HG03575 (cell line): ENCODE data around the gene GABRD.

ENCODE experiments used
- ATAC-seq: cut with Tn5 transposase; IDR thresholded peaks from one replicate; pipeline ENCODE4 v1.9.1; 2021; ENCODE audit not compliant: unreplicated experiment, insufficient number of reproducible peaks, low FRiP score; ENCODE audit errors: extremely low read depth

GABRD gene

DNA sequence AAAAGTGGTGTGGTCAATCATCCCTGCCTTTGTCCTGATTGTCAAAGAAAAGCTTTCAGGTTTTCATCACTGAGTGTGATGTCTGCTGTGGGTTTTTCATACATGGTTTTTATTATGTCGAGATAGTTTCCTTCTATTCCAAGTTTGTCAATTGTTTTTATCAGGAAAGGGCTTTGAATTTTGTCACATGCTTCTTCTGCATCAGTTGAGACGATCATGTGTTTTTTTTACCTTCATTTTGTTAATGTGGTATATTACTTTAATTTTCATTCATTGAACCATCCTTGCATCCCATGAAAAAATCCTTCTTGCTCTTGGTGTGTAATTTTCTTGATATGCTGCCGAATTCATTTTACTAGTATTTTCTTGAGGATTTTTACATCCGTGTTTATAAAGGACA lies 46.6 kb downstream of the GABRD start:
- no peak for ATAC-seq

DNA sequence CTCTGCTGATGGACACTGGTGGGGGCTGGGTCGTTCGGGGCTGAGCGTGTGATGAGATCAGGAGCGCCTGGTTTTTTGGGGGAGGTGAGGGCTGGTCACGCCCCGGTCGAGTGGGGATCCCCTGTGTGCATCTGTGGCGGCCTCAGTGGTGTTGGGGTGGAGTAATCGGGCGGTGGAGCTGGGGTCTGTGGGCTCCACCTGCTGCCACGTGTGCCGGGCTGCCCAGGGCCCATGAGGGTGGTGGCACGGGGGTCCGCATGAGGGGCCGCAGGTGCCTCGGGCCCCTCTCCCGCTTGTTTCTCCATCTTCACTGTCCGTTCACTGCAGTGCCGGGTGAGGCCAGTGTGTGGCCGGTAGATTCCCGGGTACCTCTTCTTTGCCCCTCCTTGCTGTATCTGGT lies 48.2 kb downstream of the GABRD start:
- no peak for ATAC-seq

DNA sequence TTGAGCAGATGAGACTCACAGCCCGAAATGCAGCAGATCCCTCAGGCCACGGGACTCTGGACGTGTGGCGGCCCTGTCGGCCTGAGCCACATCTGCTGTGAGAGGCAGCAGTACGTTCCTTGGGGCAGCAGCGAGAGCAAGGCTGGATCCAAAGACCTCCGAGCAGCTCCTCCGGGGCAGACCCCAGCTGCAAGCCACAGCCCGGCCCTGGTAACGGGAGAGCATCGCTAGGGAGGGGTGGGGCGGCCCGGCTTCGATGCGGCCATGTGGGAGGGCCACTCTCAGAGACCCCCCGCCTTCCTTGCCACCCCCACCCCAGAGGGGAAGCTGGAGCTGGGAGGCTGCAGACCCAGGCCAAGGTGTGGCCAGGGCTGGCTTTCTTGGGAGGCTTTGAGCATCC lies 48.8 kb downstream of the GABRD start:
- ATAC-seq, result no peak

DNA sequence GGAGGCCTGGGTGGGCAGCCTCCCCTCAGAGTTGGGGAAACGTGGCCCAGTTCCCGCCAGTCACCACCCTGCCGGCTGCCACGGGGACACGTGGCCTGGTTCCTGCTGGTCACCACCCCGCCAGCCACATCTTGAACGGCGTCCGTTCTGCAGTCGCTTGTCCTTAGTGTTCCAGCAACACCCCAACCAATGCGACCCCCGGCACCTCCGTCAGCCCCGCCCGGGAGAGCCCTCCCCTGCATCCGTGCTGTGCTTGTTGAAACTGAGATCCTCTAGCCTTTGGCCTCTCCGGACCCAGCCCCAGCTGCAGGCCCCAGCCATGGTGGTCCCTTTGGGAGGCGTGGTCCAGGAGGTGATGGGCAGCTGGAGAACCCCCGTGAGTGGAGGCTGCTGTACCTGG lies 49.8 kb downstream of the GABRD start:
- no peak for ATAC-seq

DNA sequence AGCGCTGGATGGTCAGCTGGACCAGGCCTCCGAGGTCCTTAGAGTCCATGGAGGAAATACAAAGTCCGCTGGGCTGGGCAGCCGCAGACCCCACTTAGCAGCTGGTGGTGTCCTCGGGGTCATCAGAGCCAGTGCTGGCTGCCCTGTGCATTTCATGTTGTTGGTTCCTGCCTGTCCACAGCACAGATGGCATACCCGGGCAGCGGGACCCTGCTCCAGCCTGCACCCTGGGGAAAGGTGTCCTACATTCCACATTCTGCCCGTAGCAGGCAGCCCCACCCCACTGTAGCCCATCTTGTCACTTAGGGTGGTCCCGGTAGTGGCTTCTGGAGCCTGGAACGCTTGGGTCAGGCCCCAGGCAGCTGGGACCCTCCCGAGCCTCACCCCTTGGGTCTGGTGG lies 50.9 kb downstream of the GABRD start:
- ATAC-seq, result no peak

DNA sequence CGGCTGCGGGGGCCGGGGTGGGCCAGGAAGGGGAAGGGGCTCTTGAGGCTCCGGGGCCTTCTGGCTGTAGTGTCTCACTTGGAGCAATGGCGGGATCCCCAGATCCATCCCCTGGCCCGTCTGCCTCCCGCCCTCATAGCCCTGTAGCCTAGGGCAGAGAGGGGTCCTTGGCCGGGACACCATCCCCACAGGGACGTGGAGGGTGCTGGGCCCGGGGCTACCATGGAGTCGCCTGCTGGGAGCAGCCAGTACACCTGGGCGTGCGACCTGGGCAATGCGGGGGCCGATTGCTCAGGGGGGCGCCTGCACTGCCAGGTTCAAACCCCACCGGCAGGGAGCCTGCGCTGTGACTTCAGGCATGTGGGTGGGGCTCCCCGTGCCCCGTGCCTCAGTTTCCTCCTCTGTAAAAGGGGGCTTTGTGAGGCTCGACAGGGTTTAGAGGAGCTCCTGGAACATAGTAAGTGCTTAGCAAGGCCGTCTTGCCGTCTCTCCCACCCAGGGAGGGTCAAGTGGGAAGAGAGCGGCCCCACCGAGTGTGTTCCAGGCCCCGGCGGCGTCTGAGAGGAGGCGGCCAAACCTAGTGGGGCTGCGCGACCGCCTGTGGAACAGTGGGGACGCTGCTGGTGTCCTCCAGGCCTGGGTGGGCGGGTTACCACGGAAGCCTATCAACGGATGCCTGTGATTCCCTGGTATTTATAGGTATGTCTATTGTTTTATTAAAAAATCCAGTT lies 51.8 kb downstream of the GABRD start:
- no peak for ATAC-seq

DNA sequence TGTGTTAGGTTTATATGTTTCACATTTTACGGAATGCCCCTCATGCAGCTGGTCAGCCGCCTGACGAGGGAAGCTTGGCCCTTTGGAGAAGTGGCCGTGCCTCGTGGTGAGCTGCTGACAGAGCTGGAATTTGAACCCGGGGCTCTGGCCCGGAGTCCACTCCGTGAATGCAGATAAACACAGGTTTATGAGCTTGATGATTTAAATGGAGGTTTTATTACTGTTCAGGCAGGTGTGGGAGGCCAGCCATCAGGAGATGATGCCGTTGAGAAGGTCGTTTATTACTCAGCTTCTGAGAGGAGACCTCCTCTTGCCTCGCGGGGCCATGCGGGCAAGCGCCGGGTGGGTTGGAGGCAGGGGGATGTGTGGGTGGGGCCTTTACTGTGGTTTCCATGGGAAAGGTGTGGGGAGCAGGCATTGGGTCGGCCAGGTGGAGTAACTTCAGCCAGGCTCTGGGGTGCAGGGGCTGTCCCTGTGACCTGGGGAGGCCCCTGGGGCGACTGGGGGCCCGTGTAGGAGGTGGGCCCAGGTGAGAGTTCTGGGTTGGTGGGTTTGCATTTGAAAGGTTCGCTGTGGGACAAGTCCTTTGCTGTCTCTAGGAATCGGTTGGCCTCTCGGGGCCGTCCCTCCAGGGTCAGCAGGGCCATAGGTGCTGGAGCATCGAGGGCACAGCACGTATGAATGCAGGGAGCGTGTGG lies 53.1 kb downstream of the GABRD start:
- ATAC-seq, result no peak

DNA sequence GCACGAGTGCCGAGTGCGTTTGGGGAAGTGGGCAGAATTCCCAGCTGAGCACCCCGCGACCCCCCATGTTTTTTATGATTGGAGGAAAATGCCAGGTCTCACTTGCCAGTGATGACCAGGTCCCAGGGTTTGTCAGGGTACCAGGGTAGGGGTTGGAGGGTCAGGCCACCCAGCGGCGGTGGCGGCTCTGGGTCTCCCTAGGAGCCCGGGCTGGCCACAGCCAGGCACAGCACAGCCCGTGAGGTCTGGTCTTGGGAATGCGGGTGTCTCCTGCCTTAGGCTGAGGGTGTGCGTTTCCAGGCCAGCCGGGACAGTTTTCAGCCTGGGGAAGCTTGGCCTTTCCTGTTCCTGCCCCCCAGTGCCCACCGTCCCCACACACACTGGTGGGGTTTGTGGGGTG lies 53.7 kb downstream of the GABRD start:
- ATAC-seq, result no peak

DNA sequence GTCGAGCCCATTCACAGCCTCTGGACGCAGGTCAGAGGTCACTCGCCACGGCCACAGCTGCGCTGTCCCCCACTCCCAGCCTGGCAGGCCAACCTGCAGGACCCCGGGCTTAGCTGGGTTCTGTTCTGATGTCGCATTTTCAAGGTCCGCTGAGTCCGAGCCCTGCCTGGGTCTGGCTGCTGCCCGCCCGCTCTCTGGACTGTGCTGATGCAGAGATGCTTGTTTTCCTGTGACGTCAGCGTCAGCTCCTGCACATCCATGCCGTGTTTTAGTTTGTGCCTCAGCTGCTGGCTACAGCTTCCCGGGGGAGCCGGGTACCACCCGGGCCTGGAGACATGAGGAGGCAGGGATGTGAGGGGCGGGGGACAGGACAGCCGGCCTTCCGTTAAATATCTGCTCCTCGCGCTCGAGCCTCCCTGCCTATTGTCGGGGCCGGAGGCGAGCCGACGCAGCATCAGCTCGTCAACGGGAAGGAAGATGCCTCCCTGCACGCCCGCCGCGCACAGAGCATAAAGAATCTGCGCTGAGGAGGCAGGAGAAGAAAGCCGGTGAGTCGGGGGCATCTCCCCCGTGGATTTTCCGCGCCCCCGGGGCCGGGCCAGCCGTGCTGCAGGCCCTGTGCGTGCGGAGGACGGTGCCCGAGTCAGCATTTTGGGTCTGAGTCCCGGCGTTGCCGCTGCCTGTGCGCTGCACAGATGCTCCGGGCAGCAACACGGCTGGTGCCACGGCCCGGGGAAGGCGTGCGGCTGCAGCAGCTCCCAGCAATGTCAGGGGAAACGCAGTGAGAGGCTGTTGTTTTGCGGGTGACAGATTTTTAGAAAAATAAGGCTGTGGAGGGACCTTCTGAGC lies 54.5 kb downstream of the GABRD start:
- ATAC-seq, result no peak

DNA sequence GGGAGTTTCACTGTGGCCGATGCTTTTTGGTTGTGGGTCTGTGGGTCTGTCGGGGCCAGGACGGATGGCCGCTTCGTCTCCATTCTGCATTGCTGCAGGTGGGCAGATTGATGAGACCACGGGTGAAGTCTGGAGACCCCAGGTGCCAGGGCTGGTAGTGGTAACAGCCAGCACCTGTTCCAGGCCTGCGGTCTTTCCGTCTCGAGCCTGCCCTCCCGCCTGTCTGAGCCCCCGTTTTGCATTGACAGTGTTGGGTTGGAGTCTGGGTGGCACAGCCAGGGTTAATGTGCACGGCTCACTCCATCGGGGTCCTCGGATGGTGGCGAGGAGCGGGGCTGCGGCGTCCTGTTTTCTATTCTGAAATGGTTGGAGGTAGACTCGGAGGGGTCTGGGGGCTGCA lies 55.3 kb downstream of the GABRD start:
- ATAC-seq, result no peak

DNA sequence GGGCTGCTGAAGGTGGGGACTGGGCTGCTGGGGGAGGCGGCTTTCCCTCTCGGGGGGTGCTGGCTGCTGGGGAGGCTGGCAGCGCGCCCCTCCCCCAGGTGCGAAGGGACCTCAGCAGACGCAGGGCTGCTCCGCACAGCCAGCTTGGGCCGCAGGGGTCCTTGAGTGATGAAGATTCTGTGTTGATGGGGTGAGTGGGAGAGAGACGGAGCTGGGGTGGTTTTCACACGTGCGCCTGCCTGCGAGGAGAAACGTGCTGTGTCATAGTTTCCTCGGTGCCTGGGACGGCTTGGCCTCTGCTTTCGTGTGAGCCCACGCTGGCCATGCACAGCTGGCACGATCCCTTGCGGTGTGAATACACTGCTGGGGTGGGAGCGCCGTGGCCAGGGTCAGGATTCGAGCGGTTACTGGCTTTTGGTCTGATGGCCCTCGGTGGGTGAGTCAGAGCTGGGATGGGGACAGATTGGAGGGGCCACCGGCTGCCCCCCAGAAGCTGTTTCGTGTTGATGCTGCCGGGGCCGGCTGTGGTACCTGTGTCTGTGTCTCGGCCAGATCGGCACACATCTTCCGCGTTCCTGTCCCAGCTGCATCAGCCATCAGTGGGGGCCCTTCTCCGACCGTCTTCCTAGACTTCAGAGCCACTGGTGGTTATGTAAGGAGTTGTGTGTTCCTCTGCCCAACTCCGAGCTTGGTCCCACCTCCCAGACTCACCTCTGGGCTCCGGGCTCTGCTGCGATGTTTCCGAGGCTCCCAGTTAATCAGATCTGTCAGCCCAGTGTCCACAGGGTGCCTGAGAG lies 56.0 kb downstream of the GABRD start:
- no peak for ATAC-seq

DNA sequence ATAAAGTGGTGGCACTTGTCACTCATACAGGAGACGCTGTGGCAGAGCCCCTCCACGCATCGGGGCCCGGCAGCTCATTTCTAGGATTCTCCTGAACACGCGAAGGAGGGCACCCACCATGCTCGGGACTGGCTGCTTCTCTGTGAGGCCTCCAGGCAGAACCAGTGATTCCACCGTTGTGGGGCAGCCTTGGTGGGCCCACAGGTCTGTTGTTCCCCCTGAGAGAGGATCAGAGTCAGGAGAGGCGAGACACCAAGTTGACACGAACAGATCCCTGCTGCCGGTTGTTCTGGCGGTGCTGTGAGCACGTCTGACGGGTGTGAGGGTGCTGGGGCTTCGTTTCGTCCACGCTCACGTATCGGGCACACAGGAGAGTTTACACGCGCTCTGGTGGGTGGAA lies 57.7 kb downstream of the GABRD start:
- no peak for ATAC-seq

DNA sequence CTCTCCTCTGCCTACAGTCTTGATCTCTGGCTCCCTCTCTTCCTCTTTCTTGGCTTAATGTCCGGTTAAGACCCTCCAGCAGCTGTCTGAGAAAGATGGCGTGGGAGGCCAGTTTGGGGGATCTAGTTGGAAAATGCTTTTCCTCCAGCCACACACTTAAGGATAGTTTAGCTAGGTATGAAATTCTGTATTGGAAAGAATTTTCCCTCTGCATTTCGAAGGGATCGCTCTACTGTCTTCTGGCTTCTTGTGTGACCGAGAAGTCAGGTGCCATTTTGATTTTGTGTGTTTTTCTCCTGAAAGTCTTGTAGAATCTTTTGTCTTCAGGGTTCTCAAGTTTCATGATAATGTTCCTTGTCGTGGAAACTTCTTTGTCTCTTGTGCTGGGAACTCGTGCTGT lies 59.0 kb downstream of the GABRD start:
- ATAC-seq, result no peak

DNA sequence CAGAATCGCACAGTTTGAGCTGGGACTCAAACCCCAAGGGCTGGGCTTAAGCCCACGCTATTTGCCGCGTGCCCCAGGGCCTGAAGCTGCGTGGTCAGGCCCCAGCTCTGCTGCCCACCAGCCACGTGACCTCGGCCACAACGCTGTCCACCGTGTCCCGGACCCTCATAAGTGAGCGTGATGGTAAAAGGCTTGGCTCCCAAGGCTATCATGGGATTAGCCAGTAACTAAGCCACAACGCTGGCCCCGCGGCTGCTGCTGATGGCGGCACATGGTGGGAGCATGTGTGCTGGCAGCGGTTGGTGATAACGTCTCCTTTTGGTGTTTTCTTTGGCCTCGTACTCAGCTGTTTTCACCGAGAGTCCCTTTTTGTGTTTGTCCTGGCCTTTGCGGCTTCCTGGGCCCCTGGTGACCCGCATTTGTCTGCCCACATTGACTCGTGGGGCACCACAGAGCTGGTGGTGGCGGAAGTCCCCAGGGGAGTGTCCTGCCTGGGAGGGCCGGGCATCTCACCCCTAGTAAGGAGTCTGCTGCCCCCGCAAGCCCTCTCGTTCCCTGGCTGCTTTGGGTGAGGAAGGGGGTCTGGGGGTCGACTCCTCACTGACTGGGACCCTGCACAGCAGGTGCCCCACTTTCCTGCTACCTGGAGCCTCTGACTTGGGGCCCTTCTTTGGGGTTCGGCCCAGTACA lies 60.4 kb downstream of the GABRD start:
- ATAC-seq, result no peak

DNA sequence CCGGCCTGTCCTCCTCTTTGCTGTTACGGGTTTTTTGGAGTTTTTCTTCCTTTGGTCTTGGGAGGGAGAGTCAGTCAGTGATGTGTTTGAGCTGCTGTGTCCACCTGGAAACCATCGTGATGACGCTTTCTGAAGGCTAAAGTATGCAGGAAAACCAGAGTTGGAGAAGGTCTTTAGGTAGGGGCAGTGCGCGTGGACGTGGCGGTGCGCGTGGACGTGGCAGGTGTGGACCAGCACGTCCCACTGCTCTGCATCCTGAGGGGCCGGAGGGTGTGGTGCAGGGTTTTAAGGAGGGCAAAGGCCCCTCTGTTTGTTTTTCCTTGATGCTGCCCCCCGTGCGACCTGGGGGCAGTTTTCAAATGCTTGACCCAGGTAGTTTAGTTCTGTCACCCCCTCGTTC lies 61.0 kb downstream of the GABRD start:
- ATAC-seq, result no peak
